GM12878 (cell line): Measurements from ENCODE around the gene ATXN7L1. TPM values are rescaled to one million over a fixed set of nuclear protein-coding genes. Genes with fewer than 3 reads are reported as not detected.

ENCODE experiments used
- ATAC-seq: fragments of 200-7000 bp; cut with Tn5 transposase; 3 replicates; pipeline ENCODE4 v1.9.1; 2020; ENCODE audit warnings: mild to moderate bottlenecking, moderate library complexity
- BruUV-seq: library from RNA; stranded (reverse); fragments of 400-500 nt; replicated peaks from 2 replicates; lab custom pipeline; 2021; lab: Mats Ljungman, UMichigan
- CTCF ChIA-PET: fragments of 300-600 bp; sonication (Branson Sonifier 250); formaldehyde crosslinking; extraction: SDS; loops from one replicate; lab custom pipeline; 2021; ENCODE audit warnings: inconsistent platforms; lab: Yijun Ruan, JAX
- POLR2A ChIA-PET: fragments of 350-600 bp; formaldehyde crosslinking; extraction: SDS; loops from one replicate; lab custom pipeline; 2021; ENCODE audit warnings: inconsistent platforms; lab: Charles Lee
- RAD21 ChIA-PET: fragments of 300-600 bp; sonication (Branson Sonifier 250); formaldehyde crosslinking; loops from one replicate; lab custom pipeline; 2023; ENCODE audit warnings: antibody characterized with exemption; ENCODE audit not compliant: unreplicated experiment; lab: Charles Lee
- SMC1A ChIA-PET: fragments of 300-600 bp; sonication (Branson Sonifier 250); formaldehyde crosslinking; loops from one replicate; lab custom pipeline; 2023; ENCODE audit not compliant: unreplicated experiment, uncharacterized antibody; lab: Charles Lee
- DNase-seq: peaks from one replicate; pipeline ENCODE4 v3.0.0-alpha.2; 2011; ENCODE audit warnings: low read depth, low spot score
- FAIRE-seq: peaks from 3 replicates; lab custom pipeline; 2011; peaks lifted over from hg19 to GRCh38; lab: Jason Lieb, UNC
- H2AFZ ChIP-seq: 2 replicates; pipeline ENCODE4 v1.6.0; 2011; ENCODE audit warnings: low read depth, low read length, control low read depth; ENCODE audit not compliant: control insufficient read depth
- H3K27ac ChIP-seq: 2 replicates; pipeline ENCODE4 v1.5.1; 2011; ENCODE audit warnings: control low read depth; ENCODE audit not compliant: control insufficient read depth, insufficient read depth
- H3K27me3 ChIP-seq, 2 experiments: replicated peaks in 1 of 2; 2 replicates each; pipeline versions ENCODE4 v1.6.0 to v1.6.1; 2011; ENCODE audit warnings: low read length in 1 of 2; ENCODE audit not compliant: control insufficient read depth in 2 of 2, insufficient read depth in 2 of 2
- H3K36me3 ChIP-seq, 2 experiments: 2 replicates each; pipeline ENCODE4 v1.5.1; 2011; ENCODE audit warnings: low read length in 1 of 2; ENCODE audit not compliant: control insufficient read depth in 2 of 2, insufficient read depth in 2 of 2
- H3K4me1 ChIP-seq: 2 replicates; pipeline ENCODE4 v1.6.1; 2011; ENCODE audit warnings: mild to moderate bottlenecking, low read length, moderate library complexity, mixed read lengths; ENCODE audit not compliant: control insufficient read depth, insufficient read depth
- H3K4me2 ChIP-seq: 2 replicates; pipeline ENCODE4 v1.6.0; 2011; ENCODE audit warnings: control low read depth; ENCODE audit not compliant: control insufficient read depth, insufficient read depth
- H3K4me3 ChIP-seq: fragments of 200-600 bp; sonication (generic); 2 replicates; pipeline ENCODE4 v1.5.1; 2016
- H3K79me2 ChIP-seq: 2 replicates; pipeline ENCODE4 v1.6.0; 2011; ENCODE audit warnings: low read length; ENCODE audit not compliant: control insufficient read depth, insufficient read depth
- H3K9ac ChIP-seq: 2 replicates; pipeline ENCODE4 v1.8.0; 2011; ENCODE audit warnings: low read length, control low read depth, mixed read lengths; ENCODE audit not compliant: control insufficient read depth, insufficient read depth
- H3K9me3 ChIP-seq: replicated peaks from 3 replicates; pipeline ENCODE4 v1.5.1; 2011; ENCODE audit warnings: mild to moderate bottlenecking, low read length; ENCODE audit not compliant: control insufficient read depth, insufficient read depth
- H4K20me1 ChIP-seq: 2 replicates; pipeline ENCODE4 v1.6.0; 2011; ENCODE audit not compliant: control insufficient read depth, insufficient read depth
- BMI1 ChIP-seq: fragments of 450-650 bp; IDR thresholded peaks from 2 replicates; pipeline ENCODE4 v1.6.1; 2016; ENCODE audit warnings: mild to moderate bottlenecking, moderate library complexity, borderline replicate concordance
- CBX5 ChIP-seq: sonication (generic); IDR thresholded peaks from 2 replicates; pipeline ENCODE4 v1.6.1; 2016; ENCODE audit warnings: low read depth, moderate library complexity, mild to moderate bottlenecking, inconsistent platforms
- SUPT20H ChIP-seq: IDR thresholded peaks from 2 replicates; pipeline ENCODE4 v1.6.1; 2011; ENCODE audit warnings: low read depth, mild to moderate bottlenecking, low read length, moderate library complexity, borderline replicate concordance; ENCODE audit not compliant: control insufficient read depth
- WGBS: methylation state at CpG from one replicate; pipeline ENCODE4 v1.1.6; 2016; ENCODE audit warnings: low lambda C conversion rate; ENCODE audit not compliant: insufficient replicate concordance, insufficient coverage; ENCODE audit errors: missing lambda C conversion rate; 5-methylcytosine and 5-hydroxymethylcytosine counted together
- in situ Hi-C: fragments of 300-500 bp; cut with MboI; formaldehyde crosslinking; loops from 9 replicates; pipeline ENCODE4 v1.14.3; 2018; ENCODE audit warnings: mixed read lengths
- intact Hi-C: fragments of 100-400 bp; cut with micrococcal nuclease; formaldehyde crosslinking; loops from one replicate; pipeline ENCODE4 v1.14.2; 2022; ENCODE audit not compliant: unreplicated experiment
- polyA plus RNA-seq, 11 experiments: library from polyadenylated mRNA; depleted of rRNA in 4 of 11; unstranded in 6 of 11; stranded (reverse) in 5 of 11; fragments of >200 nt; fragmentation: Nextera tagmentation in 4 of 11; fragmentation: Illumina TruSeq in 1 of 11; extraction: Ambion mirVana in 4 of 11; extraction: Trizol in 1 of 11; gene quantifications; 1 replicate in 1 of 11; 2 replicates in 10 of 11; pipeline versions ENCODE4 v1.2.1 to v1.2.3, GENCODE V29; 2011 to 2016; ENCODE audit warnings: inconsistent platforms in 2 of 11, missing spikeins in 2 of 11, low read depth in 1 of 11
- total RNA-seq, 4 experiments: library from RNA; depleted of rRNA in 3 of 4; stranded (reverse); fragments of >200 nt in 3 of 4; fragmentation: Illumina TruSeq in 1 of 4; extraction: Trizol in 1 of 4; gene quantifications; 2 replicates each; pipeline versions ENCODE4 v1.2.1 to v1.2.3, GENCODE V29; 2013 to 2021
- TF ChIP-seq, protein P1 (sequence below): IDR thresholded peaks from 2 replicates; pipeline ENCODE4 v1.6.1; 2012; ENCODE audit warnings: mild to moderate bottlenecking, low read depth, low read length

The ATXN7L1 gene
- total and polyA plus RNA-seq, 10 of the 15 experiments (the other 5 are each of a cell fraction or from before 2014, with no cell fraction given) = 0.40 to 2.9 (median 1.2) TPM

DNA sequence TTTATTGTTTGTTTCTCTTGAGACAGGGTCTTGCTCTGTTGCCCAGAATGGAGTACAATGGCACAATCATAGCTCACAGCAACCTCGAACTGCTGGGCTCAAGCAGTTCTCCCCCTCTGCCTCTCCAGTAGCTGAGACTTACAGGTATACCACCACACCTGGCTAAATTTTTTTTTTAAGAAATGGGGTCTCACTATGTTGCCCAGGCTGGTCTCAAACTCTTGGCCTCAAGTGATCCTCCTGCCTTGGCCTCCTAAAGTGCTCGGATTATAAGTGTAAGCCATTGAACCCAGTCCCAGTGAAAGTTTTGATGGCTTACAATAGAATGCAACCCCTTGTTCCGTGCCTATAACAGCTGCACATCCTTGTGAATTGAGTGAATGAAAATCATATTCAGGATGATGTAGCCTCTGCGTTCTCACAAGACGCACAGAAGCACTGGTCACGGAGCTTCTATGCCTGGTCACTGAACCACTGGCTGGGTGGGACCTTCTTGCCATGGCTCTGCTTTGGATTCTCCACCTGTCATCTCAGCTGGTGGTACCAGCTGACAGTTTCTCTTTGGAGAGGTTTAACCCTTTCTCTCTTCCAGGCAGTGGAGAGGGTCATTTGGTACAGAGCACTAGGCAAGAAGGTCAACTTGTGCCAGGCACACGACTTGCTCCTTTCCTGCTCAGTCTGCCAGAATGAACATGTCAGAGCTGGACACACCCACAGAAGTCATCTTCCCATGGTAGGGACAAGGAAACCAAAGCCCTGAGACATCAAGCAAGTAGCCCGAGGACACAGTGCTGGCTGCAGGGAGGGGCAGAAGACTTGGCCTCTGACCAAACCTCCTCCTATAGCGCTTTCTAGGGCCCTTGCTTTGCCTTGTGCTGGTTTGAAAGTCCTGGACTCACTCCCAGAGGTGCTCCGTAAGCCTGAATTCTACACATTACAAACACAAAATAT, 89.6 kb downstream of the ATXN7L1 start:
- no peak for ATAC-seq
- POLR2A ChIA-PET = interaction anchor here (0.9 kb wide), 1 partner anchor 19 kb away, joined by 3 read pairs; no protein-coding TSS in a partner anchor
- BruUV-seq = no TSS peak
- no peak overlapping the region for H3K9ac ChIP-seq
- TF ChIP-seq BMI1 (no peak), CBX5 (no peak), SUPT20H (no peak)
- TF ChIP-seq, protein P1, sequence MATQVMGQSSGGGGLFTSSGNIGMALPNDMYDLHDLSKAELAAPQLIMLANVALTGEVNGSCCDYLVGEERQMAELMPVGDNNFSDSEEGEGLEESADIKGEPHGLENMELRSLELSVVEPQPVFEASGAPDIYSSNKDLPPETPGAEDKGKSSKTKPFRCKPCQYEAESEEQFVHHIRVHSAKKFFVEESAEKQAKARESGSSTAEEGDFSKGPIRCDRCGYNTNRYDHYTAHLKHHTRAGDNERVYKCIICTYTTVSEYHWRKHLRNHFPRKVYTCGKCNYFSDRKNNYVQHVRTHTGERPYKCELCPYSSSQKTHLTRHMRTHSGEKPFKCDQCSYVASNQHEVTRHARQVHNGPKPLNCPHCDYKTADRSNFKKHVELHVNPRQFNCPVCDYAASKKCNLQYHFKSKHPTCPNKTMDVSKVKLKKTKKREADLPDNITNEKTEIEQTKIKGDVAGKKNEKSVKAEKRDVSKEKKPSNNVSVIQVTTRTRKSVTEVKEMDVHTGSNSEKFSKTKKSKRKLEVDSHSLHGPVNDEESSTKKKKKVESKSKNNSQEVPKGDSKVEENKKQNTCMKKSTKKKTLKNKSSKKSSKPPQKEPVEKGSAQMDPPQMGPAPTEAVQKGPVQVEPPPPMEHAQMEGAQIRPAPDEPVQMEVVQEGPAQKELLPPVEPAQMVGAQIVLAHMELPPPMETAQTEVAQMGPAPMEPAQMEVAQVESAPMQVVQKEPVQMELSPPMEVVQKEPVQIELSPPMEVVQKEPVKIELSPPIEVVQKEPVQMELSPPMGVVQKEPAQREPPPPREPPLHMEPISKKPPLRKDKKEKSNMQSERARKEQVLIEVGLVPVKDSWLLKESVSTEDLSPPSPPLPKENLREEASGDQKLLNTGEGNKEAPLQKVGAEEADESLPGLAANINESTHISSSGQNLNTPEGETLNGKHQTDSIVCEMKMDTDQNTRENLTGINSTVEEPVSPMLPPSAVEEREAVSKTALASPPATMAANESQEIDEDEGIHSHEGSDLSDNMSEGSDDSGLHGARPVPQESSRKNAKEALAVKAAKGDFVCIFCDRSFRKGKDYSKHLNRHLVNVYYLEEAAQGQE = no peak
- H3K27me3 ChIP-seq = peaks cover 2% of the 10 kb centered on the region in 2 experiments; a peak in 2 of 4 replicates
- CTCF ChIA-PET = interaction anchor here (1.1 to 2.2 kb wide), 3 partner anchors 9 to 26 kb away, joined by 4 to 5 read pairs (median 4); no protein-coding TSS in a partner anchor
- no peaks in the 10 kb centered on the region for H3K36me3 ChIP-seq
- DNase-seq = no peak
- SMC1A ChIA-PET = interaction anchor here (0.8 to 2.8 kb wide), 11 partner anchors 9 to 95 kb away, joined by 3 to 14 read pairs (median 4); no protein-coding TSS in a partner anchor
- no peak for FAIRE-seq
- no peak overlapping the region for H3K27ac ChIP-seq
- in situ Hi-C loops = no loop called here
- RAD21 ChIA-PET = interaction anchor here (0.9 to 1.1 kb wide), 2 partner anchors 13 to 25 kb away, joined by 3 read pairs; no protein-coding TSS in a partner anchor
- no peaks in the 10 kb centered on the region for H3K9me3 ChIP-seq
- H4K20me1 ChIP-seq = no peaks in the 10 kb centered on the region
- no peaks in the 10 kb centered on the region for H3K4me1 ChIP-seq
- no peak overlapping the region for H3K4me3 ChIP-seq
- H3K79me2 ChIP-seq = no peaks in the 10 kb centered on the region
- WGBS = 52% methylated on average over 10 of the region's 10 CpGs
- H2AFZ ChIP-seq = no peak overlapping the region
- no peak overlapping the region for H3K4me2 ChIP-seq
- intact Hi-C loops = no loop called here
